Glomerular endothelial cell (primary cell): ENCODE results near the gene EXPH5. TPM values are rescaled to one million over a fixed set of nuclear protein-coding genes. Genes with fewer than 3 reads are reported as not detected.
"Not testable (repeated sequence)": the region's sequence is repeated elsewhere in the genome, so short reads cannot be mapped to it uniquely, and the experiment has no call there.

ENCODE experiments used
- DNase-seq: peaks from one replicate; pipeline ENCODE4 v3.0.0-alpha.2; 2011; ENCODE audit warnings: low read depth, low spot score; ENCODE audit errors: extremely low read depth
- total RNA-seq: library from RNA; depleted of rRNA; stranded (reverse); fragments of >200 nt; gene quantifications from 2 replicates; pipeline ENCODE4 v1.2.3, GENCODE V29; 2015

EXPH5 gene
- total RNA-seq, 1 donor from 2014 or later, result 0.82 TPM

- DNase-seq, result no peak
Measured at GRCh38 chr11:108606495-108607160, 13.1 kb upstream of the EXPH5 start.

- DNase-seq, result no peak
Measured at GRCh38 chr11:108606070-108606469, 12.5 kb upstream of the EXPH5 start.

GRCh38 chr11:108602818-108603217, 9.2 kb upstream of the EXPH5 start:
- DNase-seq, result not testable (repeated sequence)

GRCh38 chr11:108601150-108601549, 7.6 kb upstream of the EXPH5 start:
- DNase-seq, result no peak

GRCh38 chr11:108599978-108600377, 6.4 kb upstream of the EXPH5 start:
- DNase-seq, result no peak

GRCh38 chr11:108597736-108598355, 4.3 kb upstream of the EXPH5 start:
- DNase-seq, result no peak

GRCh38 chr11:108596701-108597100, 3.1 kb upstream of the EXPH5 start:
- no peak for DNase-seq

- DNase-seq, result no peak
Measured at GRCh38 chr11:108593923-108594434, 411 bp upstream of the EXPH5 start.

GRCh38 chr11:108592591-108593213, 866 bp downstream of the EXPH5 start:
- DNase-seq, result no peak

- DNase-seq, result no peak
Measured at GRCh38 chr11:108591893-108592292, 1.7 kb downstream of the EXPH5 start.

GRCh38 chr11:108589136-108589535, 4.4 kb downstream of the EXPH5 start:
- DNase-seq, result no peak

- no peak for DNase-seq
Measured at GRCh38 chr11:108588287-108588686, 5.3 kb downstream of the EXPH5 start.

- DNase-seq, result no peak
Measured at GRCh38 chr11:108587109-108587508, 6.5 kb downstream of the EXPH5 start.

- no peak for DNase-seq
Measured at GRCh38 chr11:108586600-108586999, 7.0 kb downstream of the EXPH5 start.

GRCh38 chr11:108586185-108586584, 7.4 kb downstream of the EXPH5 start:
- not testable (repeated sequence) for DNase-seq

- DNase-seq, result no peak
Measured at GRCh38 chr11:108584973-108585372, 8.6 kb downstream of the EXPH5 start.

GRCh38 chr11:108580645-108581044, 12.9 kb downstream of the EXPH5 start:
- no peak for DNase-seq

- DNase-seq, result no peak
Measured at GRCh38 chr11:108580043-108580442, 13.5 kb downstream of the EXPH5 start.

GRCh38 chr11:108576523-108576922, 17.0 kb downstream of the EXPH5 start:
- DNase-seq, result no peak

GRCh38 chr11:108574675-108575074, 18.9 kb downstream of the EXPH5 start:
- no peak for DNase-seq

- no peak for DNase-seq
Measured at GRCh38 chr11:108571001-108571400, 22.6 kb downstream of the EXPH5 start.

- no peak for DNase-seq
Measured at GRCh38 chr11:108569896-108570295, 23.7 kb downstream of the EXPH5 start.
